GM12801 (cell line): Measurements from ENCODE around the gene ARID2.

Experiments
- CTCF ChIP-seq: IDR thresholded peaks from one replicate; pipeline ENCODE4 v1.5.1; 2011; ENCODE audit warnings: control low read depth; ENCODE audit not compliant: insufficient read length; ENCODE audit errors: extremely low read depth

The ARID2 gene

GRCh38 chr12:45728630-45729232 lies 775 bp upstream of the ARID2 start:
- TF ChIP-seq CTCF: no peak

- no peak for TF ChIP-seq CTCF
Measured at GRCh38 chr12:45730084-45730347, 510 bp downstream of the ARID2 start.

DNA sequence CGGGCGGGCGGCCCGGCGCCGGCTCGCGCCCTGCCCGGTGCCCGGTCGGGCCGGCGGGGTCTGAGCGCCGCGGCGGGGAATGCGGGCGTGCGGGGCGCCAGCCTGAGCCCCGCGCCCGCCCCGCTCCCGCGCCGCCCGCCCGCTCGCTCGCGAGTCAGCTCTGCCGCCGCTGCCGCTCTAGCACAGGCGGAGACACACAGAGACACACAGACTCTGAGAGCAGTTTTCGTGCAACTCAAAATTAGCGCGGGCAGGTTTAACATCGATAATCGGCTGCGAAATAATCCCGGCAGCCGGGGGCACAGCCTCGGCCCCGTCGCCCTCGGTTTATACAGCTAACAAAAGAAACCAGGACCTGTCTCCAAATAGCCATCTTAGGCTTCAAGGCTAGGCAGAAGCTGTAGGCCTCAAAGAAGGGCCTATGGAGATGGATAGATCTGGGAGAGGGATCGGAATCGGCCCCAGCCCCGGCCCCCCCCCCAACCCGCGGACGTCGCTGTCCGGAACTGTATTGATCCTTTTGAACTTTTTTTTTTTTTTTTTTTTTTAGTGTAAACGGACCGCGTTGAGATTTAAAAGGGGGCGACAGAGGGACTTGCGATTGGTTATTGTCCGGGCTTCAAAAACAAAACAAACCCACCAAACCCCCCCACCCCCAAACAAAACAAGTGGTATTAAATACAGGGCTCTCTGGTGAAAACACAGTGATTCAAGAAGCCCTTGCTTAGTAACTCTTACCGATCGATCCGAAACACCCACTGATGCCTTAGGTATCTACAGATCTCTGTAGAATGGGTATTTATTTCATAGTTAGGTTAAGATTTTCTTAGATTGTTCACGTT lies 1.1 kb downstream of the ARID2 start:
- no peak for TF ChIP-seq CTCF

DNA sequence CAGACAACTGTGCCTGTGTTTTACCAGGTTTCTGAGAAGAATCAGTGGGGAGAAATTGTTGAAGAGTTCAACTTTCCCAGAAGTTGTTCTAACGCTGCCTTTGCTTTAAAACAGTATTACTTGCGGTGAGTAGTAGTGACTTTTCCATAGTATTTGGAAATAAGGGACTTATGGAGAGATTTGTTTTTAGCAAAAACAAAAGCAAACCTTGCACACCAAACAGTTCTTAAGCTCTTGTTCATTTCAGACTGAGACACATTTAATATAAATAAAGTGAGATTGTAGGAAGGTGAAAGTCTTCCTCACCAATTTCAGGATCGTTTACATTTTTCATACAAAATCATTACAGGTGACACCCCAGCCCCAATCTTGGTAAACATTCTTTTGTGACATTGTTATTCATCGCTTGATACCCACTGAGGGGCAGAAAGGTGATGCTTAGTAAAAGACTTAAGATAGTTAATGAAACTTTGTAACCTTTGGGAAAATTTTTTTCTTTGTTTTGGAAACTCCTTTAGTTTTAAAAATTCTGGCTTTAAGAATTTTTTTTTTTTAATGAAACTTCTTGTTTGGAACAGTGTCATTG lies 1.8 kb downstream of the ARID2 start:
- no peak for TF ChIP-seq CTCF

- TF ChIP-seq CTCF: no peak
Measured at GRCh38 chr12:45732250-45732649, 2.7 kb downstream of the ARID2 start.

GRCh38 chr12:45732936-45733335 lies 3.4 kb downstream of the ARID2 start:
- TF ChIP-seq CTCF: no peak

DNA sequence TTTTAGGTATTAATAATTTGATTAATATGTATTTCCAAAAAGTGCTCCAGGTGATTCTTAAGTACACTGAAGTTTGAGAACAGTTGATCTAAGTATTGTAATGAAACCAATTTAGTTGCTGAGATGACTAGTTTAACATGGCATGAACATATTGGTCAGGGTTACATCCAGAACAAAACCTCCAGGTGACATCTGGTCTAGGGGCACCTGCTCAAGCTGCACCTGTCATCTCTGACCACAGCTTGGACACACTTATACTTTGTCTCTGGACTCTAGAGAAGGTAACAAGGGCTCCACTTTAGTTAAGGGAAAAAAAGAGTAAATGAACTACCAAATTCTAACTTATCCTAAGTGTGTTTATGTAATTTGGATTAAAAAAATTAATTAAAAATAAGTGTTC lies 8.1 kb downstream of the ARID2 start:
- no peak for TF ChIP-seq CTCF
